HepG2 (cell line): ENCODE results near the gene ZNF581. TPM values are rescaled to one million over a fixed set of nuclear protein-coding genes. Genes with fewer than 3 reads are reported as not detected.
A peak's percentile ranks its signal among the peaks of the same experiment; 100 is the strongest.

Experiments used
- ATAC-seq: fragments of 200-7000 bp; cut with Tn5 transposase; 3 replicates; pipeline ENCODE4 v1.9.1; 2020; ENCODE audit warnings: mild to moderate bottlenecking, moderate library complexity
- BruUV-seq: library from RNA; stranded (reverse); fragments of 400-500 nt; replicated peaks from 2 replicates; lab custom pipeline; 2021; lab: Mats Ljungman, UMichigan
- CTCF ChIA-PET: fragments of 300-600 bp; formaldehyde crosslinking; extraction: SDS; loops from one replicate; lab custom pipeline; 2021; ENCODE audit warnings: low total read pairs, inconsistent platforms, low intra/inter-chr PET ratio; lab: Yijun Ruan, JAX
- POLR2A ChIA-PET: fragments of 350-600 bp; sonication (Branson Sonifier 250); formaldehyde crosslinking; loops from one replicate; lab custom pipeline; 2020; ENCODE audit warnings: antibody characterized with exemption, inconsistent platforms; lab: Yijun Ruan, JAX
- DNase-seq: peaks from one replicate; pipeline ENCODE4 v3.0.0-alpha.2; 2015; ENCODE audit warnings: low spot score
- FAIRE-seq: peaks from 3 replicates; lab custom pipeline; 2011; peaks lifted over from hg19 to GRCh38; lab: Jason Lieb, UNC
- H2AFZ ChIP-seq: one replicate; pipeline ENCODE4 v1.6.1; 2011; ENCODE audit warnings: low read length, inconsistent platforms
- H3K27ac ChIP-seq: fragments of 300-600 bp; 3 replicates; pipeline ENCODE4 v1.8.0; 2011; ENCODE audit warnings: mixed run types, mild to moderate bottlenecking, mixed read lengths, low read length, inconsistent platforms; ENCODE audit not compliant: insufficient read depth; ENCODE audit errors: extremely low read length
- H3K27me3 ChIP-seq, 2 experiments: fragments of 200-600 bp in 1 of 2; 2 replicates in 1 of 2; 3 replicates in 1 of 2; pipeline versions ENCODE4 v1.6.0 to v1.8.0; 2011; ENCODE audit warnings: low read length in 2 of 2, mild to moderate bottlenecking in 2 of 2, moderate library complexity in 2 of 2, inconsistent platforms in 1 of 2; ENCODE audit not compliant: insufficient read depth in 2 of 2, control insufficient read depth in 1 of 2
- H3K36me3 ChIP-seq, 2 experiments: fragments of 200-600 bp in 1 of 2; replicated peaks in 1 of 2; 2 replicates in 1 of 2; 3 replicates in 1 of 2; pipeline versions ENCODE4 v1.5.1 to v1.8.0; 2011; ENCODE audit warnings: low read length in 2 of 2, inconsistent platforms in 1 of 2; ENCODE audit not compliant: insufficient read depth in 2 of 2, control insufficient read depth in 1 of 2
- H3K4me1 ChIP-seq: 2 replicates; pipeline ENCODE4 v1.5.1; 2012; ENCODE audit warnings: low read length, inconsistent platforms; ENCODE audit not compliant: insufficient read depth
- H3K4me2 ChIP-seq: 2 replicates; pipeline ENCODE4 v1.6.0; 2011; ENCODE audit warnings: low read depth, low read length, inconsistent platforms
- H3K4me3 ChIP-seq, 3 experiments: fragments of 200-600 bp in 1 of 3; sonication (generic), shearing (Covaris generic) in 1 of 3; replicated peaks in 1 of 3; 2 replicates each; pipeline ENCODE4 v1.5.1; 2011 to 2016; ENCODE audit warnings: low read length in 3 of 3, inconsistent platforms in 2 of 3, low read depth in 2 of 3, mild to moderate bottlenecking in 2 of 3, control low read depth in 1 of 3, mixed read lengths in 1 of 3; ENCODE audit not compliant: insufficient read depth in 1 of 3
- H3K79me2 ChIP-seq: one replicate; pipeline ENCODE4 v1.6.1; 2011; ENCODE audit warnings: low read length, inconsistent platforms; ENCODE audit not compliant: insufficient read depth
- H3K9ac ChIP-seq: 2 replicates; pipeline ENCODE4 v1.6.0; 2011; ENCODE audit warnings: mild to moderate bottlenecking, low read depth, low read length, inconsistent platforms; ENCODE audit not compliant: insufficient read depth
- H3K9me3 ChIP-seq: 2 replicates; pipeline ENCODE4 v1.5.1; 2012; ENCODE audit warnings: mild to moderate bottlenecking, low read length
- H4K20me1 ChIP-seq: 2 replicates; pipeline ENCODE4 v1.6.0; 2011; ENCODE audit warnings: inconsistent platforms, mild to moderate bottlenecking, low read length, moderate library complexity; ENCODE audit not compliant: insufficient read depth
- E2F1 ChIP-seq: sonication (generic); formaldehyde crosslinking; IDR thresholded peaks from 2 replicates; pipeline ENCODE4 v1.5.0; 2020; ENCODE audit warnings: missing genetic modification reagents
- HINFP ChIP-seq: sonication (generic); formaldehyde crosslinking; IDR thresholded peaks from 2 replicates; pipeline ENCODE4 v1.4.0; 2020; ENCODE audit warnings: low read depth, mild to moderate bottlenecking, missing genetic modification reagents
- HNRNPK ChIP-seq: fragments of 200-400 bp; formaldehyde crosslinking; IDR thresholded peaks from 2 replicates; pipeline ENCODE4 v1.6.1; 2018; ENCODE audit warnings: low read length, low read depth, moderate library complexity, mild to moderate bottlenecking; ENCODE audit not compliant: poor library complexity, severe bottlenecking
- NCOA5 ChIP-seq: sonication (generic); formaldehyde crosslinking; IDR thresholded peaks from 2 replicates; pipeline ENCODE4 v1.4.0; 2020; ENCODE audit warnings: missing genetic modification reagents
- PHF21A ChIP-seq: sonication (generic); formaldehyde crosslinking; IDR thresholded peaks from 2 replicates; pipeline ENCODE4 v1.5.0; 2020; ENCODE audit warnings: mild to moderate bottlenecking, missing genetic modification reagents
- PPARG ChIP-seq: conservative IDR thresholded peaks from 2 replicates; pipeline ENCODE4 v1.6.1; 2016; ENCODE audit warnings: missing biosample characterization, missing genetic modification reagents
- TBX3 ChIP-seq: fragments of 450-650 bp; IDR thresholded peaks from 2 replicates; pipeline ENCODE4 v1.6.1; 2017; ENCODE audit warnings: antibody characterized with exemption, mild to moderate bottlenecking, inconsistent platforms, borderline replicate concordance
- TP53 ChIP-seq: sonication (generic); formaldehyde crosslinking; conservative IDR thresholded peaks from 2 replicates; pipeline ENCODE4 v1.4.0; 2020; ENCODE audit warnings: missing genetic modification reagents
- ZNF138 ChIP-seq: sonication (generic); formaldehyde crosslinking; IDR thresholded peaks from 2 replicates; pipeline ENCODE4 v1.5.0; 2020; ENCODE audit warnings: mild to moderate bottlenecking, low read depth, missing genetic modification reagents
- ZNF362 ChIP-seq: sonication (generic); formaldehyde crosslinking; IDR thresholded peaks from 2 replicates; pipeline ENCODE4 v1.4.0; 2020; ENCODE audit warnings: missing genetic modification reagents, mild to moderate bottlenecking, borderline replicate concordance
- ZNF569 ChIP-seq: sonication (generic); formaldehyde crosslinking; IDR thresholded peaks from 2 replicates; pipeline ENCODE4 v1.5.0; 2020; ENCODE audit warnings: mild to moderate bottlenecking, missing genetic modification reagents, moderate library complexity, borderline replicate concordance
- ZNF670 ChIP-seq: sonication (generic); formaldehyde crosslinking; IDR thresholded peaks from 2 replicates; pipeline ENCODE4 v1.8.0; 2022; ENCODE audit warnings: mild to moderate bottlenecking, missing genetic modification reagents, borderline replicate concordance
- WGBS: methylation state at CpG from one replicate; pipeline ENCODE4 v1.1.6; 2017; ENCODE audit warnings: low lambda C conversion rate; 5-methylcytosine and 5-hydroxymethylcytosine counted together
- in situ Hi-C: cut with HindIII; loops from 2 replicates; pipeline ENCODE4 v1.10.0; 2017; ENCODE audit warnings: low pct_unique_long_range_greater_than_20kb; ENCODE audit not compliant: extremely low pct_ligation_motif_present
- intact Hi-C: fragments of 100-400 bp; cut with micrococcal nuclease; formaldehyde crosslinking; loops from one replicate; pipeline ENCODE4 v1.10.0; 2022; ENCODE audit not compliant: unreplicated experiment
- polyA plus RNA-seq, 8 experiments: library from polyadenylated mRNA; depleted of rRNA in 3 of 8; stranded (reverse) in 7 of 8; unstranded in 1 of 8; fragments of >200 nt; fragmentation: Illumina TruSeq in 4 of 8; extraction: Trizol in 4 of 8; gene quantifications; 2 replicates each; pipeline versions ENCODE4 v1.2.1 to v1.2.3, GENCODE V29; 2011 to 2016; ENCODE audit warnings: low read depth in 4 of 8, missing spikeins in 1 of 8, mixed read lengths in 1 of 8; ENCODE audit not compliant: insufficient read depth in 1 of 8
- total RNA-seq, 5 experiments: library from RNA; depleted of rRNA; stranded (reverse); fragments of >200 nt; fragmentation: Illumina TruSeq; extraction: Trizol; gene quantifications; 2 replicates each; pipeline ENCODE4 v1.2.3, GENCODE V29; 2016; ENCODE audit warnings: low read depth in 1 of 5
- TF ChIP-seq, protein P1 (sequence below): sonication (generic); formaldehyde crosslinking; IDR thresholded peaks from 2 replicates; pipeline ENCODE4 v1.8.1; 2023; ENCODE audit warnings: mild to moderate bottlenecking, missing genetic modification reagents
- TF ChIP-seq, protein P2 (sequence below), 2 experiments: sonication (generic) in 1 of 2; formaldehyde crosslinking in 1 of 2; IDR thresholded peaks; 2 replicates each; pipeline versions ENCODE4 v1.4.0 to v1.6.1; 2018 to 2020; ENCODE audit warnings: missing genetic modification reagents in 2 of 2, borderline replicate concordance in 1 of 2, low read depth in 1 of 2, mild to moderate bottlenecking in 1 of 2, missing biosample characterization in 1 of 2

Gene ZNF581
- total and polyA plus RNA-seq, 2 of the 13 experiments (the other 11 are each of a cell fraction or from before 2014, with no cell fraction given), result 19.6 to 49.5 TPM

DNA sequence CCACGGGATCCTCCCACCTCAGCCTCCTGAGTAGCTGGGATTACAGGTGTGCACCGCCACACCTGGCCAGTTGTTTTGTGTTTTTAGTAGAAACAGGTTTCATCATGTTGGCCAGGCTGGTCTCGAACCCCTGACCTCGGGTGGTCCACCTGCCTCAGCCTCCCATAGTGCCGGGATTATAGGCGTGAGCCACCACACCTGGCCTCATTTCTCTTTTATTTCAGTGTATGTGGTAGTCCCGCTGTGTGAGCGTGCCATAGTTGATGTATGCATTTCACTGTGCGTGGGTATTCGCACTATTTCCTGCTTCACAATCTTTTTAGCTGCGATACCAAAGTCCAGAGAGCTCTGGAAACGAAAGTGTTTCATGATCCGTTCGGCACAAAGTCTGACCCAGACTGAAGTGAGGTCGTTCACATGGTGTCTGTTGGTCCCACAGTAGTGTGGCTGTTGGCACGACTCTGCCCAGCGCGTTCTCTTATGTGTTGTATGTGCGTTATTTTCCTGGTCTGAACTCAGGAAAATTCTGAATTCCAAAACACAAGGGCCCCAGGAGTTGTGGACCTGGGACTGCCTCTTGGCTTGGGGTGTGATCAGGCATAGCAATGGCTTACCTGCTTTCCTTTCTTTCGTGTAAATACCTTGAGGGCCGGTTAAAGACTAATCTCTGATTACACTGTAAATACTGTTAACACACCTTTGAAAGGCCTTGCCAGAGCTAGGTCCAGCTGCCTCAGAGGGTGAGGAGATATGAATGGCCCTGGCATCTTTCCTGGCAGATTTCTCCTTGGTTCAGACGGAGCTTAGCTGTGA, 40.2 kb downstream of the ZNF581 start:
- H3K79me2 ChIP-seq, result peaks cover 45% of the 10 kb centered on the region
- no peaks in the 10 kb centered on the region for H3K27me3 ChIP-seq
- ATAC-seq (peak; percentile 94), DNase-seq (peak; percentile 90), FAIRE-seq (peak; percentile 93)
- peaks cover 25 to 63% of the 10 kb centered on the region in 2 experiments for H3K36me3 ChIP-seq
- CTCF ChIA-PET, result no interaction called here
- no peak overlapping the region for H2AFZ ChIP-seq
- H3K4me1 ChIP-seq, result peaks cover 74% of the 10 kb centered on the region
- intact Hi-C loops (no loop called here), in situ Hi-C loops (no loop called here)
- TSS peak; percentile 67 for BruUV-seq
- POLR2A ChIA-PET, result interaction anchor here (0.8 to 2.7 kb wide), 10 partner anchors 9 to 459 kb away, joined by 3 to 27 read pairs (median 4); partner anchors contain the start of genes EPN1 and U2AF2
- H3K4me2 ChIP-seq, result peak overlapping the region; percentile 67
- 9% methylated on average over 17 of the region's 22 CpGs for WGBS
- peak overlapping the region; percentile 30 to 61 (median 35) for H3K4me3 ChIP-seq
- no peaks in the 10 kb centered on the region for H3K9me3 ChIP-seq
- peak overlapping the region; percentile 66 for H3K9ac ChIP-seq
- H3K27ac ChIP-seq, result peak overlapping the region; percentile 89
- no peaks in the 10 kb centered on the region for H4K20me1 ChIP-seq
- TF ChIP-seq ZNF569 (CRISPR knock-in tag) (no peak), HNRNPK (no peak), PHF21A (0 out of 2 replicates have a peak, but pooled peaks have one; percentile 25), ZNF138 (CRISPR knock-in tag) (0 out of 2 replicates have a peak, but pooled peaks have one; percentile 37), ZNF362 (no peak), TBX3 (peak; percentile 28; the same call in 1 of the 2 replicates), TP53 (no peak), E2F1 (CRISPR knock-in tag) (peak; percentile 31; the same call in 1 of the 2 replicates), HINFP (CRISPR knock-in tag) (peak; percentile 60; the same call in 1 of the 2 replicates), NCOA5 (CRISPR knock-in tag) (no peak), ZNF670 (CRISPR knock-in tag) (peak; percentile 49; the same call in 1 of the 2 replicates), PPARG (0 out of 2 replicates have a peak, but pooled peaks have one; percentile 21)
- TF ChIP-seq, protein P1, sequence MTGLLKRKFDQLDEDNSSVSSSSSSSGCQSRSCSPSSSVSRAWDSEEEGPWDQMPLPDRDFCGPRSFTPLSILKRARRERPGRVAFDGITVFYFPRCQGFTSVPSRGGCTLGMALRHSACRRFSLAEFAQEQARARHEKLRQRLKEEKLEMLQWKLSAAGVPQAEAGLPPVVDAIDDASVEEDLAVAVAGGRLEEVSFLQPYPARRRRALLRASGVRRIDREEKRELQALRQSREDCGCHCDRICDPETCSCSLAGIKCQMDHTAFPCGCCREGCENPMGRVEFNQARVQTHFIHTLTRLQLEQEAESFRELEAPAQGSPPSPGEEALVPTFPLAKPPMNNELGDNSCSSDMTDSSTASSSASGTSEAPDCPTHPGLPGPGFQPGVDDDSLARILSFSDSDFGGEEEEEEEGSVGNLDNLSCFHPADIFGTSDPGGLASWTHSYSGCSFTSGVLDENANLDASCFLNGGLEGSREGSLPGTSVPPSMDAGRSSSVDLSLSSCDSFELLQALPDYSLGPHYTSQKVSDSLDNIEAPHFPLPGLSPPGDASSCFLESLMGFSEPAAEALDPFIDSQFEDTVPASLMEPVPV (CRISPR knock-in tag), result peak; percentile 64; the same call in 1 of the 2 replicates
- TF ChIP-seq, protein P2, sequence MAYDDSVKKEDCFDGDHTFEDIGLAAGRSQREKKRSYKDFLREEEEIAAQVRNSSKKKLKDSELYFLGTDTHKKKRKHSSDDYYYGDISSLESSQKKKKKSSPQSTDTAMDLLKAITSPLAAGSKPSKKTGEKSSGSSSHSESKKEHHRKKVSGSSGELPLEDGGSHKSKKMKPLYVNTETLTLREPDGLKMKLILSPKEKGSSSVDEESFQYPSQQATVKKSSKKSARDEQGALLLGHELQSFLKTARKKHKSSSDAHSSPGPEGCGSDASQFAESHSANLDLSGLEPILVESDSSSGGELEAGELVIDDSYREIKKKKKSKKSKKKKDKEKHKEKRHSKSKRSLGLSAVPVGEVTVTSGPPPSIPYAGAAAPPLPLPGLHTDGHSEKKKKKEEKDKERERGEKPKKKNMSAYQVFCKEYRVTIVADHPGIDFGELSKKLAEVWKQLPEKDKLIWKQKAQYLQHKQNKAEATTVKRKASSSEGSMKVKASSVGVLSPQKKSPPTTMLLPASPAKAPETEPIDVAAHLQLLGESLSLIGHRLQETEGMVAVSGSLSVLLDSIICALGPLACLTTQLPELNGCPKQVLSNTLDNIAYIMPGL (CRISPR knock-in tag; IDR thresholded peaks at IDR 0.05; ENCODE audit: borderline replicate concordance in 1 of 2, low read depth in 1 of 2), result peak in 1 of 2 experiments; percentile 43; a peak in 1 of 4 replicates
